CD4-positive, alpha-beta T cell treated with Interleukin-6 for 4 hours (primary cell): ENCODE results near the gene NR2F2.

Experiments
- DNase-seq: peaks from one replicate; pipeline ENCODE4 v3.0.0-alpha.2; 2020; ENCODE audit warnings: mixed read lengths

The NR2F2 gene

DNA sequence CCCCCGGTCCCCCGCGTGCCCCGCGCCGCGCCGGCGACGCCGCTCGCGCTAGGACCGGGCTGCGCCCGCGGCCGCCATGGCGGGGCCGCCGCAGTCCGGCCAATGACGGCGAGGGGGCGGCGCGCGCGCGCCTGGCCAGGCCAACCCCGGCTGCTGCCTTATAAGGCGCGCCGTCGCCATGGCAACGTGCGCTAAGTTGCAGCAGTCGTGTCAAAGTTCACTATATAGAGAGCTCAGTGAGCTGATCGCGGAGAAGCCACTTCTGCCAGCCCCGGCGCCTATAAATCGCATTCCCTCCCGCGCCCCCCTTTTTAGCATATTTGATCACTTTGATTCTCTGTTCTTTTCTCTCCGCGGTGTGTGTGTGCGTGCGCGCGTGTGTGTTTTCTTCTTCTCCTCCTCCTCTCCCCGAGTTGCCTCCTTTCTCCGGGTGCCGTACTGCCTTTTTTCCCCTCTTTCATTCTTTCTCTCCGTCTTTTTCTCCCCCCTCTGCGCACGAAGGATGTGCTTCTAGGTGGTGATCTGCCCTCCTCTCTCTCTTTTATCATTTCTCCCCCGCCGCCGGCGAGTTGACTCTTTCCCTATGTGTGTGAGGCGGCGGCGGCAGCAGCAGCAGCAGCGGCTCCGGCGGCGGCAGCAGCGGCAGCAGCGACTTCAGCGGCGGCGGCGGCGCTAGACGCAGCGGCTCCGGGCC is at the start of gene NR2F2:
Gene NR2F2, plus strand, starts transcription at position 251 of the 694 bp plus-strand sequence. CDS start 1,406 bp downstream, outside the sequence.
- peak; percentile 29 for DNase-seq

DNA sequence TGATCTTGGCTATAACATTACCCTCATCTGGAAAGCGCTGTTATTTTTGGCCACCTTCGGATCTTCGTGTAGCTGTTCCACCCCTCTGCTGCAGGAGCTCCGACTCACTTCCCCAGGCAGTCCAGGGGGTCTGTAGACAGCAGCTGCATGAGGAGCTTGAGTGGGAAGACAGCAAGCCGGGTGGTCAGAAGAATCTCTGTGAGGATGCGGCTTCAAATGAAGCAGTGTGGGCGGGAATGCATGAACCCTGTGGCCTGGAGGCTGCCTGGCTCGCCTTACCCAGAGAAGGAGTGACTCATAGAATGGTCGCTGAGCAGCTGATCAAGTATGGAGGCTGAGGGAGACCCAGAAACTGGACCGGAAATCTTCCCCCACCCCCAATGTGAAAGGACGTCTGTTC is 45.2 kb upstream of the NR2F2 start:
- DNase-seq = no peak

DNA sequence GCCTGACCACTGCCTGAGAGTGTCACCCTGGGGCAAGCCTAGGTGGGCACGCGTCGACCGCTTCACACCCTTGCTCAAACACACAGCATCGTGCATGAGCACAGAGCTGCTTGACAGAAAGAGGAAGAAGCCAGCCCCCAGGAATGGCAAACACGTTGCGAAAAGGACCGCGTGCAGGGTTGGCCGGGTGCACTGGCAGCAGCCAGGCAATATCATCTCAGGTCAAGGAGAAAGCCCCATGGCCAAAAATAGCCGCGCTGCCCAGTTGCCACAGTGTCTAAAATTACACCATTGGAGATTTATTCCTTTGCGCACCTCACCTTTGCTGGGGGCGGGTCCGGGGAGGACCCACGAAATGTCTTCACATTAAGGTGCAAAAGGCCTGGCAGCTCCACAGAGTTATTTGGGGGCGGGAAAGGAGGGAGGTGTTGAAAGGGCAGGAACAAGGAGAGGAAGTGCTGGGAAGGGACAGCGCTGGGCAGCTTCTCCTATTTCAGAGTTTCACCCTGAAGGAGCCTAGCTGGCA is 44.7 kb upstream of the NR2F2 start:
- DNase-seq = no peak

DNA sequence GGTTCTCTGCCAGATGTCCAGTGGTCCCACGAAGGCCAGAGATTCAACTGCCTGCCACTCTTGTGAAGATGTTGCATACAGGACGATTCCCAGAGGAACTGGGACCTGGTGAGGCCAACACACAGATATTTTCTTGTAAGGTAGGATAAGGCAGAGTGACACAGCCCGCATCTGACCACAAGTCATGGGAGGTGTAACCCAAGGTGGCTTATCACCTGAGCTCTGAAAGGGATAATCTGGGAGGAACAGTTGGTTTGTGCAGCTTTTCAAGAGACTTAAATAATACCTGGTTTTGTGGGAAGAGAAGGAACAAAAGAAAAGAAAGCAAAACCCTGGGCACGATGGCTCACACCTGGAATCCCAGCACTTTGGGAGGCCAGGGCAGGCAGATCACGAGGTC is 39.8 kb upstream of the NR2F2 start:
- DNase-seq = no peak

DNA sequence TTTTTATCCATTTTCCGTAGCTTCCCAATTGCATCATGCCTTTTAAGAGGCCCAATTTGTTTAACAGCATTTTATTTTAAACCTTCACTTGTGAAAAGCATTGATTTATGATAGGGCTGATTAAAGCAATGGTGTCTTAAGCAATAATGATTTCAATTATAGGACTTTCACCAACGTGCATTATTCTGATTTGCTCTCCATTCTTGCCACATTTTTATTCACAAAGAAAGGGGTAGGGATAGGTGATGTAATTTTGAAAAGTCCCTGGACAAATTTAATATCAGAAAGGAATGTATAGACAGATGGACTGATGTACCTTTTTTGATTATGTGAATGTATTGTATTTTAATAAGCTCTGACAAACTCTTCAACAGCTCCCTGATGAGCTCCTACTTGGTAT is 37.9 kb upstream of the NR2F2 start:
- no peak for DNase-seq

DNA sequence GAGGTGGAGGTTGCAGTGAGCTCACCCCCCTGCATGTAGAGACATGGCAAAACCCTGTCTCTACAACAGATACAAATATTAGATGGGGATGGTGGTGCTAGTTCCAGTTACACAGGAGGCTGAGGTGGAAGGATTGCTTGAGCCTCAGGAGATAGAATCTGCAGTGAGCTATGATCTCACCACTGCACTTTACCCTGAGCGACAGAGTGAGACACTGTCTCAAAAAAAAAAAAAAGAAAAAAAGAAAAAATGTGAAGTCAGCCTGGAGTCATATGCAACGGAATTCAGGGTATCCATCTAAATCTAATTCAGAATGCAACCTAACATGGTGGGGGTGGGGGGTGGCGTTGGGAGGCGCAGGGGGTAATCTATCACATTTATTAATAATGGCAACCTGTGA is 37.1 kb upstream of the NR2F2 start:
- no peak for DNase-seq

DNA sequence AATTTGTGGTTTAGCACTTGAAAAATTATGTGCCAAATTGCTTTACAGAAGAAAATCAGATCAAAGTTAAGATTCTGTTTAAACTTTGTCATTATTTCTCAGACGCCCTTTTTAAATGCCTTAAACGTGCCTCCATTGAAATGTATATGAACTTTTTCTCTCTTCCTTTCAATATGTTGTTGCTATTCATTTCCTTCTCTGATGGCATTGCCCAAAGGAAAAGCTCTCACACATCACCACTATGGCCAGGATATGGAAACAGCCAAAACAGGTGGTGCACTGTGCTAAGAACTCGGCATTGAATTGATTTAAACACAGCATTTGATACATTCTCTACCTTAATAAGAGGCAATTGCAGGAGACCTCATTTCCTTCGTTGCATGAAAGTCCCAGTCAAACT is 35.7 kb upstream of the NR2F2 start:
- DNase-seq = no peak

DNA sequence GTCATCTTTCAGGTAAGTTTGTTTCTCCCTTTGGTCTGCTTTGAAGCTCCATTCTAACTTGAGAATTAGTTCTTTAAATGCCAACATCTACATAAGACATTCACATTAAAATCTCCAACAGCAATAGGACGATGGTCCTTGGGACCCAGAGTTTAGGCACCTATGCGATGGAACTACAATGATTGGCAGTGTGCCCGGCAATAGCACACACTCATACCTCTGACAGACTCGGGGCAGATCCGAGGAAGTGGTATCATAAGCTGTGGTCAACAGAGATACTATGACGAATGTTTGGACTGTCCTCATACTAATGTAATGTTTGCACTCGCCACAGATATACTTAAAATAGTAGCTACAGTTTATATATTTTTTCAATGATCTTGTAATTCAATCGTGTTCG is 34.2 kb upstream of the NR2F2 start:
- DNase-seq = no peak

DNA sequence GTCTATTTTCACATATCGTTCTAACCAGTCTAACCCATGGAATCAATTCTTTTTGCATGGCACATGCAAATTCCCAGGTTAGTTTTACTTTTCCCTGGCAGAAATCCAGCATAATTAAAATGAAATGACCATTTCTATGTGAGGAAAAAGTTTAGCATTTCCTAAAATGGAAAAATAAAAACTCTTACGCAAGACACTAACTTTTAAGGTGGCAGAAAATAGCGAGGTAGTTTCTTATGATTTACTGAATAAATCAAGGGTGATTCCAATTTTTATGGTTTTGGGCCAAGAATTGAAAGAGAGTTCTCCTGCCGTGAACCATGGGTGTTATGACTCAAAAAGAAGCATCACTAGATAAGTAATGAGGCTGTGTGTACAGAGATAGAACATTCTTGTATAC is 32.7 kb upstream of the NR2F2 start:
- no peak for DNase-seq

DNA sequence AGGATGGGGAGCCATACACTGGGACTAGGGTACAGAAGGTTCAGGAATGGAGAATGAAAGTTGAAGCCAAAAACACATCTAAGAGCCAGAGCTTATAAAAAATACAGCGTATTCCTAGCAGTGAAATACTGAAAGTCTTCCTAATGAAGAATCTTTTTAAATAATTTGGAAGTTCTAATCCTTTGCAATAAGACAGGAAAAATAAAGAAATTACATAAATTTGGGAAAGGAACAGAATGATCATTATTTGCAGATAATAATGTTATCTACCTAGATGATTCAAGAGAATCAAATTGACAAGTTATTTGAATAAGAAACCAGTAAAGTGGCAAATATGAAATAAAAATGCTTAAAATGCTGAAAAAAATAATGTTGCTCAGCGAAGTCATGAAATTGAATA is 32.3 kb upstream of the NR2F2 start:
- no peak for DNase-seq

DNA sequence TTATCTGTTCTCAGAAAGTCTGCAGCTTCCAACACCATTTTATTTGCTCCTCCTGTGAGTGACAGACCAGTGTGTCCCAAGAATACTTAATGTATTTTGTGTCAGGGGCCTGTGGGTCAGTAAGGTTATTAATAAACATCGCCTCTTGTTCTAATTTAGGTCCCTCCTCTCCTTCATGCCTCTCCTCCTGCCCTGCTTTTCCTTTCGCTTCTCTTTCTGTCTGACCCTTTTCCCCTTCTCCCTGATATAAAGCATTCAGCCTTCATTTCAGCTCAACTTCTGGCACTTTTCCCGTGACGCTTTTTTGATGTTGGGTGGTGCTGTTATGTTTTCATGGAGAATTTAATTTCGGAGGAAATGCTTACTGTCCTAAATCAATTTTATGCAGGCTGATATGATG is 29.7 kb upstream of the NR2F2 start:
- no peak for DNase-seq

DNA sequence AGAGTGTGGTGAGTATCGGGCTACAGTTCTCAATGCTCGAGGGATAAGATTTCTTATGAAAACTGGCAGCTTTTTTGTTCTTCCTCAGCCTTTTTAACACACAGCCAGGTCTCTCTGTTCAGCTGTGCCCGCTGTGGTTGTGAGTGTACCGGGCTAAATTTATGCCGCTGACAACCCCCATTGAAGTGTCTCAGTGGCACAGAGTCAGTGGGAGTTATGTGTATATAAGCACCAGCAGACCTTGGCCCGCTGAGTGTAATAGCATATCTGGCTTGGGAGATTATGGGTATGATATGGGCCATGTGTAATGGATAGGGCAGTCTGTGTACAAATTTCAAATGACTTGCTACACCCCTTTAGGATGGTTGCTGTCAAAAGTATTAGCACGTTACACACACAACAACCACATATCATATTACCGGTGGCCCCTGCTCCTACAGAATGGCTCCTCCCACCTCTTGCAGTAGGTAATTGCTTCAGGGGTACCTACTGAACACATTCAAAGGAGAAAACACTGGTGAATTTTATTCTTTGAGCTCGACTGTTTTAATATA is 26.9 kb upstream of the NR2F2 start:
- DNase-seq = no peak

DNA sequence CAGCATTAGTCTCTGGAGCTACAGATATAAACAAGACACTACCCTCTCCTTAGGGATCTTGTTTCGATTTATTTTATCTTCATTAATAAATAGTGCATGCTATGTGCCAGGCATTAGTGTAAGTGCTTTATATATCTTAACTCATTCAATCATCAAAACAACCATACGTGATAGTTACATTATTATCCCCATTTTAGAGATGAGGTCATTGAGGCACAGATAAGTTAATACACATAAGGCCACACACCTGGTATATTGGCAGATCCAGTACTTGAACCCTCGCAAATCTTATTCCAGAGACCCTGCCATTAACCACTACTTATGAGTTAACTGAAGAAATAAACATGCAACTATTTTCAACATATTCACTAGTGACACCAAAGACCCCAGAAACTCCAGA is 25.7 kb upstream of the NR2F2 start:
- DNase-seq = no peak

DNA sequence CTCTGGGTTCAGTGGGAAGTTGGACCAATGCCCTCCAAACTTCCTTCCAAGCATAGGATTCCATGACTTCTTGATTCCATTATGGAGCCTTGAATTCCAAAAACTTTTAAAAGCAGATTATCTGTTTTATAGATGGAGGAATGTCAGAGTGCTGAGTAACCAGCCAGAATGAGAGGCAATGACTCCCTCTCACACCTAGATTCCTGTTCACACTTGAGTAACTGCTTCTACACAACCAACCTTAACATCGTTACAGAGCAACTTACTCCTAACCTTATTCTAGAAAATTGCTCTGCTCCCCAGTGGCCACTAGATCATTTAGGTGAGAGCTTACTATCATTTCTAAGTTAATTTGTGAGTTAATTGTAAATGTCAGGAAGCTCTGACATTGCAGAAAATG is 24.2 kb upstream of the NR2F2 start:
- DNase-seq = no peak

DNA sequence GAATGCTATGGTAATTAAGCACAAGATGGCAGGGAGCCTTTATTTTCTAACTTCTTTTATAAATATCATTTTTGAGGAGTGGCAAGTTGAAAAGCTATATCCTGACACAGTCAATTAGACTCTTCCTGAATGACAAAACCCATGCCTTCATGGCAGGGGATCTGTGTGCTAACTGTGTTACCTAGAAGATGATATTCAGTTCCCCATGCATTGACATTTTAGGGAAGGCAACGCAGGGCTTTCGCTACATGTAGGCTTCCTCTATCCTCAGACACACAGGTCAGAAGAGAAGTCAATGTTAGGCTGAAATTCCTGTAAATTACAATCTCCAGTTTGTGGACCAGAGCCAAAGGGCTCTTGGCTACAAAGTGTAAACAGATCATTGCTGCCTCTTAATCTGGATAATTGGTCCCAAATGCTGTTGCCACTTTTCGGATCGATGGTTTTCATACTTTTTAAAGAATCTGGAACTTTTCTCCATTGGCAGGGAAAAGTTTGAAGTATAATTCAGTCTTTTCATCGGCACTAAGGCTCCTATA is 22.6 kb upstream of the NR2F2 start:
- no peak for DNase-seq

DNA sequence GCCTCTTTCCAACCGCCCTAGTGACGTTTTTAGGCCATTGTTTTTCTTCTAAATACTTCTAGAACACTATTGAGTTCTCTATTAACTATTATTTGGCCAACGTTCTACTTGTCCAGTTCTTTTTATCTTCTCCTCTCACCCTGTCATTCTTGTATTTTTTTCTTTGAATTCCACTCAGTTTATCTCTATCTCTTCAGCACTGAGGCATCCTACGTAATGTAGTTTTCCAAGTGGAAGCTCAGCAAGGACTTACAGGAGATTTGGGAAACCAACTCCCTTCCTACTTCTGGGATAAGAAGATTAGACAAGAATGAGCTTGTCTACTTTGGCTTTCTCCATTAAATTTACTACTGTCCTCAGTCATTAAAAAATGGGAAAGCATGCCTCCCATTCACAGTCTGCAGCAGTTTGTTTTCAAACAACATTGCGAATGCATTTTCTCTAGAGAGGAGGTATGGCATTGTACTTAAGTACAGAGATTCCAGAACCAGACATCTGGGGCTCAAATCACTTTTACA is 21.3 kb upstream of the NR2F2 start:
- no peak for DNase-seq

DNA sequence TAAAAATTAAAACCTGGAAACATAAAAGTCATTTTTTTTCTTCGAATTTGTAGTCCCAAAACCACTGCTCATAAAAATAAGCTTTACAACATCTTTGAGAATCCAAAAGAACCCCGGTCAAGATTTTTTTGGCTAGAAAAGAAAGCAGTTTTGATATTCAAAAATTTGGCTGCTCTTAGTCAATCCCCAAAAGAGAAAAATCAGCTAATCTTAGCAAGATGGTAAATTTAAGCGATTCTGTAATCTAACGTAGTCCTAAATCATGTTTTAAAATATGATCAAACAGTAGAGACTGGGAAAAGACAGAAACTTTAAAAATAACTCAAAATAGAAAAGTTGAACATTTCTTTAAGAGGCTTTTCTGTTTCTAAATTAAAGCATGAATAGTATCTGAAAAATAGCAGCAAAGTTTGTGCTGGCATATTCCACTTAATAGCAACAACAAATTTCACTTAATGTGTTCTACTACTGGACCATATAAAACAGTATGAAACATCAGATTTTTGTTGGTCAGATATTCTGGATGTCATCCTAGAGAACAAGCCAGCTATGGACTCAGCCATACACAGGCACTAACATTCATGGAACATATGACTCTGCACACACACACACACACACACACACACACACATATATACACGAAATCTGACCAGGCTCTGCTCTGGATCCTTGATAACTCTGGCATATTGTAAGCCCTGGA is 19.1 kb upstream of the NR2F2 start:
- DNase-seq = no peak

DNA sequence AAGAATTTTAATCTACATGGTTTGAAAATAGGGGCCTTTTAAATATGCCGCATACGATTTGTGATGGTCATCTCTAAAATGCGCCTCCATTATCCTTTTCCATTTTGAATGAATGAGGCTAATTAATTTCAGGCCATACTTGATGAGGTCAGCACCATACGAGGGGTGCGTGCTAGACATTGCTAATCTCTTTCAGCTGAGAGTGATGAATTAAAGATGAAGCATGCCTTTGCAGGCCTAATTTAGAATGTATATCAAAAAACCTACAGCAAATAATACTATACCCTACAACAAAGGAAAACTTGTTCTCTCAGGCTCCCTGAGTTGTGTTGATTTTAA is 18.6 kb upstream of the NR2F2 start:
- DNase-seq = no peak

DNA sequence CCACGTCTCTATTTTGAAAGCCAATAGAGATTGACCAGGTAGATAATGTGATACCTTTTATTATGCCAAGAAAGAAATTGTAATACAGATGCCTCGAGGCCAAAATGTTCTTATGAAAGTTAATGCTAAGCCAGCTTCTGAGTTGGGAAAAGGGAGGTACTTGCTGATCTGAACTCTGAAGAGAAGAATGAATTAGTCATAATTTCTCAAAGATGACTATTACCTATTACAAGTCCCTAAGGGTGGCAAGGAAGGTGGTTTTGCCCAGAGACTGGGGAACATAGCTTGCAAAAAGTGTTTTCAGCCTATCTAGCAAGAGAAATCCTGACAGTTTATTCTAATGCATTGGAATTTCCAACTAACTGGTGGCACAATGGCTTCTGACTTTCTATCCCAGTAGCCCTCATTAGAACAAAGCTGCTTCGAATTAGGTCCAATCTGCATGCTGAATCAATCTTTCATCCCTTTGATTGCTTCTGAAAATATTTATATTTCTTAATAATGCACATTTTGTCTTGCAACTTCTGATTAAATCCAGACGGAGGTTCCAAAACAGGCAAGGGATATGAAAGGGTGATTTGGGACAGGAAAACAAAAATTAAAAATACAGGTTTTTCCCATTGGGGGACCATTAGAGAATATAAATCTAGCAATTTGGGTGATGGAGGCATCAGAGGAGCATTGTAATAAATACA is 17.7 kb upstream of the NR2F2 start:
- no peak for DNase-seq

DNA sequence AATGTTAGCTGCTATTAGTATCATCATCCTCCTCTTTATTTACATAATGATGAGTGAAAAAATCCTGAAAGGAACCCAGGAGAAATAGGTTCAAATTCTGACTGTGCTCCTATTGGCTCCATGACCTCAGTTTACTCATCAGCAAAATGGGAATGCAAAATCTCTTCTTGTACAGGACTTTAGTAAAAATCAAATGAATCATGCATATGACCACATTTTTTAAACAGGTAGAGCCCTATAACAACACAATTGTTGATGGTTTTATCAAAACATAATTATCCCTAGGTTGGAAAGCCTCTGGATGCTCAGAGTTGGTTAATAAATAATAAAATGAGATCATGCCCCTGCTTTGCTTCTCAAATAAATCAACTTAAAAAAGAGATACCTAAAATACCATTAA is 16.0 kb upstream of the NR2F2 start:
- DNase-seq = no peak

DNA sequence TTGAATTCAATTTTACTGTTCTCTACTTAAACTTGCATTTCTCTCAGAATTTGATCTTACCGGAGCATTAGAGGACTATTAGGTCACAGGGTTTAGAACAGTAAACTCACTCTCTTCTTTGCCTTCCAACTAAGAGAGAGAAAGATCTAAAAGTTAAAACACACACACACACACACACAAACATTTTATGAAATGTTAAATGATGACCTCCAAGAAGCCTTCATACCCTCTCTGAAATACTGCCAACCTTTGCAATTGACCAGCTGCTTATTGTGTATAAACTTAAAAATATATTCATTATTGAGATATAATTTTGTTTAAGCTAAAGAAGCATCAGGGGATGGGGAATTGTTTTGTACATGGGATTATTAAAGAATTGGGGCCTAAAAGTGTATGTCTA is 15.5 kb upstream of the NR2F2 start:
- DNase-seq = no peak

DNA sequence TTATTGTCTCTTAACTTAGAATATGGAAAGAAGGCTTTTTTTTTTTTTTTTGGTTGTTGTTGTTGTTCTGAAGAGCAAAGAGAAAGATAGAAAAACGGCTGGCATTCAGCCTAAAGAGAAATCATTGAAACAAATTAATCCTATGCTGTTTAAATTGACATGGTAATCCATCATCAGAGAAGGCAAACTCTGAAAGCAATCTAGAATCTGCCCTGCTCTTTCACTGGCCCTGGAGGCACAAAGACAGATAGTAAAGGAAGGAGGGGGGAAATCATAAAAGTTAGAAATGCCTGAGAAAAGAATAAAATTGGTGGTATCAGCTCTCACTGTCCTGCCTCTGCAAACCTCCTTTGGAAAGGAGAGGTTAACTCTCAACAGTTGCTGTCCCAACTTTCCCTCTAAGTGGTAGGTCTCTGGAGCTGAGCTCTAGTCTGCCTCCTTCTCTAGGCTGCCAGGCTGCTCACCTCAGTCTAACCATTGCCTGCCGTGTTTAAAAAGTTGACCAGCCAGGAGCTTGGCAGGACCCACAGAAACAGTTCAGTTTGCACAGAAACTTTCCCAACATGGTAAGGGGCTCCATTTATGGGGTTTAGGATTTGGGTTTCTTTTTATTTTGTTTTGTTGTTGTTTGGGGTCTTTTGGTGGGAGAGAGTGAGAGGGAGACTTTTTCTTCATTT is 13.4 kb upstream of the NR2F2 start:
- no peak for DNase-seq

DNA sequence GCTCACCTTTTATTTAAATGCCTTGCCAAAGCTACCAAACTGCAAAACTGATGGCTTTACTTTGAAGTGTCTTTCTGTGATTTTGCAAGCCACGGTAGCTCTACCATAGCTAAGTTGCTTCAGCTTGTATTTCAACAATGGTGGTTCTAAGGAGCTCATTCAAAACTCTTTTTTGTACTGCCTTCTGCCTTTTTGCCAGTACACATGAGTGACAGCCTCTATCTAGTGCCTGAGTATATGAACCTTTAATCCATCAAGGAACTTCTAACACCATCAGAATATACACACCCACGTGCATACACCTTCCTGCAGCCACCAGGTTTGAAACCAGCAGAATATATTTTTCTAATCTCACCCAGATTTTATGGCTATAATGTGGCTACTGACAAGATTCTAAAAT is 10.4 kb upstream of the NR2F2 start:
- DNase-seq = no peak
